Umbilical cord (tissue), 2 donors: ENCODE measurements around the gene MAPK1. TPM values are rescaled to one million over a fixed set of nuclear protein-coding genes. Genes with fewer than 3 reads are reported as not detected.
A peak's percentile ranks its signal among the peaks of the same experiment; 100 is the strongest.
"Not testable (repeated sequence)": the region's sequence is repeated elsewhere in the genome, so short reads cannot be mapped to it uniquely, and the experiment has no call there.

ENCODE experiments used
- DNase-seq: peaks from one replicate; pipeline ENCODE4 v3.0.0-alpha.2; 2015; ENCODE audit warnings: low spot score
- total RNA-seq: library from RNA; depleted of rRNA; stranded (reverse); fragments of >200 nt; gene quantifications from one replicate; pipeline ENCODE4 v1.2.3, GENCODE V29; 2014; ENCODE audit warnings: low replicate concordance; ENCODE audit not compliant: insufficient read depth

Gene MAPK1
- total RNA-seq = 47.9 TPM

DNA sequence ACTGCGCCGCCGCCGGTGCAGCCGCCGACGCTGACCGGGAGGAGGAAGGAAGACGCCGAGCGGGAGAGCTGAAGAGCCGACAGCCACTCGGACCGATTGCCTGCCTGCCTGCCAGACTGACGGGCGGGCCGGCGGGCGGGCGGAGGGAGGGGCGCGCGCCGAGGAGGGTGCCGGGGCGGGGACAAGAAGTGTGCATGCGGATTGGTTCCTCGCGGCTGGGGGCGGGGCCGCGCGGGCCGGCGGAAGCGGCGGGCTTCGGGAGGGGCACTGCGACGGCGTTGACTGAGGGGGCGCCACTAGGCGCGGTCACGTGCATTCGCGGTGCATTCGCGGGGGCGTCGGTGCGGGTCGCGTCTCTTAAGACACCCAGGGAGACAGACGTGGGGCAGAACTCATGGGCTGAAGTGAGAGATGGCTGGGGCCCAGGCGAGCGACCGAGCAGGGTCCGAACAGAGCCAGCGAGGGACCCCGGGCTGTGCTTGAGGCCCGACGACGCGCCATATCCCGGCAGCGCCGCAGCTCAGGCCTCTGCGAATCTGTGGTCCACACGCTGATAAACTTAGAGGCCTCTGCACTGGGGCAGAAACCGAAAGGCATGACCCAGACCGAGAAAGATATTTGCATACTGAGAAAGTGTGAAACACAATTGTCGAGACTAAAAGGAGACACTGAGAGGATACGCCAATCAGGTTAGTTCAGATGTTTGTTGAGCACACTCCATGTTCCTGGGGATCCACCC is at the start of gene MAPK1:
TSS of gene MAPK1 (minus strand) at position 118 of the 739 bp plus-strand sequence. CDS start 205 bp downstream, outside the sequence.
- DNase-seq = peak; percentile 93

GRCh38 chr22:21916309-21916918 is 49.0 kb upstream of the MAPK1 start:
- peak; percentile 36 for DNase-seq

GRCh38 chr22:21915624-21916308 is 48.3 kb upstream of the MAPK1 start:
- DNase-seq = peak; percentile 47

- DNase-seq = not testable (repeated sequence)
Observed at GRCh38 chr22:21914033-21914642, 46.7 kb upstream of the MAPK1 start.

DNA sequence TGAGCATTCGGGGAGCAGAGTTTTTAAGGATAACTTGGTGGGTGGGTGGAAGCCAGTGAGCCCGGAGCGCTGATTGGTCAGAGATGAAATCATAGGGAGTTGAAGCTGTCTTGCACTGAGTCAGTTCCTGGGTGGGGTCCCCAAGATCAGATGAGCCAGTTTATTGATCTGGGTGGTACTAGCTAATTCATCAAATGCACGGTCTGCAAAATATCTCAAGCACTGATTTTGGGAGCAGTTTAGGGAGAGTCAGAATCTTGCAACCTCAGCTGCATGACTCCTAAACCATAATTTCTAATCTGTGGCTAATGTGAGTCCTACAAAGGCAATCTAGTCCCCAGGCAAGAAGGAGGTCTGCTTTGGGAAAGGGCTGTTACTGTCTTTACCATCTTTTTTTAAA is 42.9 kb upstream of the MAPK1 start:
- not testable (repeated sequence) for DNase-seq

- DNase-seq = no peak
Observed at GRCh38 chr22:21909871-21910270, 42.4 kb upstream of the MAPK1 start.

DNA sequence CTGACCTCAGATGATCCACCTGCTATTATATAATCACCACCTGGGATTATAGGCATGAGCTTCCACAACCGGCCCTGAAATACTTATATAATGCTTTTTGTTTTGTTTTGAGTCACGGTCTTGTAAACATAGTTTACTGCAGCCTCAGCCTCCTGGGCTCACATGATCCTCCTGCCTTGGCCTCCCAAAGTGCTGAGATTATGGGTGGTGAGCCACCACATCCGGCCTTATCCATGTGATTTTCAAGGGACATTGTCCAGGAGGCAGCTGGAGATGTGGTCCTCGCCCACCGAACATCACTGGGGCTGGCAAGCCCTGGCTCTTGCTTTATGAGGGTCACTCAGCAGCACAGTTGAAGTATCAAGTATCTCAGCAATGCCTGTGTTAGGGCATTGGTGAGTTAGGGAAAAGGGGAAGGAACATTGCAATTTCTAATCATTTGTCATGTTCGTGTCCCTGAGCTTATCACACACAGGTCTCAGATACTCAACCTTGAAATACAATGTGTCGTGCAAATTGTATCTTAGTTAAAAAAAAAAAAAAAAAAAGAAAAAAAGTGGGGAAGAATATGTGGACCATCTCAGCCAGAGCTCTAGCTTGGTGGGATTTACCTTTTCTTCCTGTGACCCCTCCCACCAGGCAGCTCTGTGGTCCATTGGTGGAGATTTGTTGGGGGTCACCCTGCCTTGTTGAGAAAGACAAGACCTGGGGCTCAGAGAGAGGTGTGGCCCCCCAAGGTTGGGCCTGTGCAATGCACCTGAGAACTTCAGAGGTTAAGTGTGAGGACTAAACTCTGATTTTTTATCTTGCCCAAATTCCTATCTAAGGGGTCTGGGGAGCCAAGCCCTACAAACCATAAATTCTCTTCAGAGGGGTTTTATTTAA is 40.4 kb upstream of the MAPK1 start:
- DNase-seq = no peak

DNA sequence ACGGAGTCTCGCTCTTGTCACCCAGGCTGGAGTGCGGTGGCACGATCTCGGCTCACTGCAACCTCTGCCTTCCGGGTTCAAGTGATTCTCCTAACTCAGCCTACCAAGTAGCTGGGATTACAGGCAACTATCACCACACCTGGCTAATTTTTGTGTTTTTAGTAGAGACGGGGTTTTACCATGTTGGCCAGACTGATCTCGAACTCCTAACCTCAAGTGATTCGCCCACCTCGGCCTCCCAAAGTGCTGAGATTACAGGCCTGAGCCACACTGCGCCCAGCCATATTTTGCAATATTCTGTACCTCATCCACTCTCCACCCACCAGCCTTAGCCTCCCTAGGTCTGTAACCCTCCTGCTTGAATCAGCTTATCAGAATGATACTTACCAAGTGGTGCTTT is 37.8 kb upstream of the MAPK1 start:
- DNase-seq = not testable (repeated sequence)

- DNase-seq = no peak
Observed at GRCh38 chr22:21904250-21904789, 36.9 kb upstream of the MAPK1 start.

- DNase-seq = no peak
Observed at GRCh38 chr22:21903283-21903682, 35.8 kb upstream of the MAPK1 start.

- DNase-seq = no peak
Observed at GRCh38 chr22:21902296-21903087, 35.0 kb upstream of the MAPK1 start.

- no peak for DNase-seq
Observed at GRCh38 chr22:21898354-21898896, 31.0 kb upstream of the MAPK1 start.

GRCh38 chr22:21896951-21897513 is 29.6 kb upstream of the MAPK1 start:
- no peak for DNase-seq

DNA sequence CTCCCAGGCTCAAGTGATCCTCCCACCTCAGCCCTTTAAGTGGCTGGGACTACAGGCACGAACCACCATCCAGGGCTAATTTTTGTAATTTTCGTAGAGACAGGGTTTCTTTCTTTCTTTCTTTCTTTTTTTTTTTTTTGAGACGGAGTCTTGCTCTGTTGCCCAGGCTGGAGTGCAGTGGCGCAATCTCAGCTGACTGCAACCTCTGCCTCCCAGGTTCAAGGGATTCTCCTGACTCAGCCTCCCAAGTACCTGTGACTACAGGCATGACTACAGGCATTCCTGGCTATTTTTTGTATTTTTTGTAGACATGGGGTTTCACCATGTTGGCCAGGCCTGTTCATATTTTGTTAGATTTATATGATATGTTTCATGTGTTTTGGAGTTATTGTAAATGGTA is 28.8 kb upstream of the MAPK1 start:
- not testable (repeated sequence) for DNase-seq

GRCh38 chr22:21894799-21895198 is 27.4 kb upstream of the MAPK1 start:
- no peak for DNase-seq

GRCh38 chr22:21889251-21889990 is 22.0 kb upstream of the MAPK1 start:
- DNase-seq = no peak

- no peak for DNase-seq
Observed at GRCh38 chr22:21887841-21888240, 20.4 kb upstream of the MAPK1 start.

DNA sequence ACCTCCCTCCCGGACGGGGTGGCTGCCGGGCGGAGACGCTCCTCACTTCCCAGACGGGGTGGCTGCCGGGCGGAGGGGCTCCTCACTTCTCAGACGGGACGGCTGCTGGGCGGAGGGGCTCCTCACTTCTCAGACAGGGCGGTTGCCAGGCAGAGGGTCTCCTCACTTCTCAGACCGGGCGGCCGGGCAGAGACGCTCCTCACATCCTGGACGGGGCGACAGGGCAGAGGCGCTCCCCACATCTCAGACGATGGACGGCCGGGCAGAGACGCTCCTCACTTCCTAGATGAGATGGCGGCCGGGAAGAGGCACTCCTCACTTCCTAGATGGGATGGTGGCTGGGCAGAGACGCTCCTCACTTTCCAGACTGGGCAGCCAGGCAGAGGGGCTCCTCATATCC is 16.5 kb upstream of the MAPK1 start:
- not testable (repeated sequence) for DNase-seq
